LNCAP (cell line): ENCODE data around the gene ST6GALNAC5.
A peak's percentile ranks its signal among the peaks of the same experiment; 100 is the strongest.

Experiments
- TF ChIP-seq, protein P1 (sequence below): fragments of 450-650 bp; IDR thresholded peaks from 2 replicates; pipeline ENCODE4 v1.5.1; 2017; ENCODE audit warnings: mild to moderate bottlenecking

ST6GALNAC5 gene

DNA sequence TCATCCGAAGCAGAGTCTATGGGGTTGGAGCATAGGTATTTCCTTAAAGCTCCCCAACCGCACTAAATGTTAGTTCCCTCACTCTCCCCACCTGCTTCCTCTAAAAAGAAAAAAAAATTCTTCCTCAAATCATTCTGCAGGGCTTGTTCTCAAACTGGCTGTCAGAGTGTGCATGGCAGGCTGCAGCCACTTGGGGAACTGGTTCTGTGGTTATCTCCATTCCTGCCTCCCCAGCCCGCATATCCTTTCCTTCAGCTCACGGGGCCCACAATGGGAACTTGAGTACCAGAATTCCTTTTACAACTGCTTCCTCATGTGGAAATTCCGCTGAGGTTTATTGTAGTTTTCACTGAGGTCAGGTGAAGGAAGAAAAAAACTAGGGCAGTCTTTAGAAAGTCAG is 192.7 kb downstream of the ST6GALNAC5 start:
- TF ChIP-seq, protein P1, sequence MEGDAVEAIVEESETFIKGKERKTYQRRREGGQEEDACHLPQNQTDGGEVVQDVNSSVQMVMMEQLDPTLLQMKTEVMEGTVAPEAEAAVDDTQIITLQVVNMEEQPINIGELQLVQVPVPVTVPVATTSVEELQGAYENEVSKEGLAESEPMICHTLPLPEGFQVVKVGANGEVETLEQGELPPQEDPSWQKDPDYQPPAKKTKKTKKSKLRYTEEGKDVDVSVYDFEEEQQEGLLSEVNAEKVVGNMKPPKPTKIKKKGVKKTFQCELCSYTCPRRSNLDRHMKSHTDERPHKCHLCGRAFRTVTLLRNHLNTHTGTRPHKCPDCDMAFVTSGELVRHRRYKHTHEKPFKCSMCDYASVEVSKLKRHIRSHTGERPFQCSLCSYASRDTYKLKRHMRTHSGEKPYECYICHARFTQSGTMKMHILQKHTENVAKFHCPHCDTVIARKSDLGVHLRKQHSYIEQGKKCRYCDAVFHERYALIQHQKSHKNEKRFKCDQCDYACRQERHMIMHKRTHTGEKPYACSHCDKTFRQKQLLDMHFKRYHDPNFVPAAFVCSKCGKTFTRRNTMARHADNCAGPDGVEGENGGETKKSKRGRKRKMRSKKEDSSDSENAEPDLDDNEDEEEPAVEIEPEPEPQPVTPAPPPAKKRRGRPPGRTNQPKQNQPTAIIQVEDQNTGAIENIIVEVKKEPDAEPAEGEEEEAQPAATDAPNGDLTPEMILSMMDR: peak; percentile 8; the same call in 1 of the 2 replicates

DNA sequence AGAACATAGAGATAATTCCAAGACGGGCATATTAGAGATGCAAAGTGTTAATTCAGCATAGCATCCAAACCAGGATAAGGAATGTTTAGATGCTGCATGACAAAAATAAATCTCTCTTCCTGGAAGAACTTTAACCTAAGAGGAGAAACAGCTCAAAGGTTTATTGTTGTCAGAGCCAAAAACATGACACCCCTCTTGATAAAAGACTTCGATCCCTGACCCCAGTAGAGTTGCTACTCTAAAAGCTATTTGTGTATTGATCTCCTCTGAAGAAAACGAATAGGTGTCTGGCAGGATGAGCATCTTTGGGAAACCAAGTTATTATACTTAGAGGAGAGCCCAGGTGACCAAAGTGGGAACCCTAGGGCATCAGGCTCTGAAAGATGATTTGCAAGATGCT is 193.9 kb downstream of the ST6GALNAC5 start:
- TF ChIP-seq, protein P1: no peak

DNA sequence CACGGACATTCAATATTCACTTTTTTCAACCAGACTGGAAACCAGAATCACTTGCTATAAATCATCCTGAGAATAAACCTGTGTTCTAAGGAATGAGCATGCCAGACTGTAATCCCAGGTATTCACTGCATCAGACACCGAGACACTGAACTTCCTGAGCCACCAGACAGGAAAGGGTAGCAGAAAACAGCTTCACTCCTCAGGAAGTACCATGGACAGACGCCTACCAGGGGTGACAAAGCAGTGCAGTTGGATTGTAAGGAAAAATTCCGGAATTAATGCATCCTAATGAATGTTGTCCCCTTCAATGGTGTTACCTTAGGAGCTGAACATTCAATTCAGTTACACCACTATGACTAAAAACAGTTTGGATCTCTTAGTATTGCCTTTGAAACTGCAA is 195.8 kb downstream of the ST6GALNAC5 start:
- TF ChIP-seq, protein P1: no peak

DNA sequence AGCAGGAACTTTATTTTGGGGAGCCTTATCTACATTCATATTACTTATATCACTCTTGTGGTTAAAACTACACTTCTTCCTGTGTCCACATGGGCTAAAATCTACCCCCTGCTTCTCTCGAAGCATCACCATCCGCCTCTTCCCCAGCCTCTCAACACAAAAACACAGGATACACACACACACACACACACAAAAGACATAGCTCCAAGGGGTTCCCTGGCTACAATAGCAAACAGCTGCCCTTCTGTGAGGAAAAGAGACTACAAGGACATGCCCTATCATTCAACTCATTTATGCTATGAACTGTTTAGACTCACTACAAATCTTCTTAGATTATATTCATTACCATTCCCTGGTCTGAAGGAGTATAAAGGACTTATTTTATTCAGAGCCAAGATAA is 197.0 kb downstream of the ST6GALNAC5 start:
- TF ChIP-seq, protein P1: no peak

DNA sequence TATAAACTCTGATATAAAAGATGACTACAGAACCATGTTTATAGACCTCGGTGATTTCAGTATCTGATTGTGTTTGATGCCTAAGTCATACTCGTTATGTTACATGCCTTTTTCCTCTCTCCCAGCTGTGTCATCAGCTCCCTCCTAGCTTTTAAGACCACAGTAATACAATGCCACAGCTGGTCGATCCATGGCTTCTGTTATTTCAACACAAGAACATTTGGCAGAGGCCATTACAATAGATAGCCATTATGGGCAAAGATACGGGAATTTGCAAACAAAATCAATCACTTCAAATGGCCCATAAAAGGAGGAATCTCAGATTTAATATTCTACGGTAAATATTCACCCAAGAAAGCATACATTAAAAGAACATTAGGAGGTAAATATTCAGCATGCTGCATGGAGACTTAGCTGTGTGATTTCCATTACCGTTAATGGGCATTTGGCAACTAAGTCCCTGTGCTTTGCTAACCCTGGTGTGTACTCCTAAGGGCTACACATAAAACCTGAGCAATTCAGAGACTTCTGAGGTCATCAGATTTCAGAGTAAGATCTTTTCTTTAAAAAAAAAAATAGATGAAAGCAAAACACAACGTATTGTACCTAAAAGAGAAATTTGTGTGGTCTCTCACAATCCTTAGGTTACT is 198.5 kb downstream of the ST6GALNAC5 start:
- TF ChIP-seq, protein P1: no peak

DNA sequence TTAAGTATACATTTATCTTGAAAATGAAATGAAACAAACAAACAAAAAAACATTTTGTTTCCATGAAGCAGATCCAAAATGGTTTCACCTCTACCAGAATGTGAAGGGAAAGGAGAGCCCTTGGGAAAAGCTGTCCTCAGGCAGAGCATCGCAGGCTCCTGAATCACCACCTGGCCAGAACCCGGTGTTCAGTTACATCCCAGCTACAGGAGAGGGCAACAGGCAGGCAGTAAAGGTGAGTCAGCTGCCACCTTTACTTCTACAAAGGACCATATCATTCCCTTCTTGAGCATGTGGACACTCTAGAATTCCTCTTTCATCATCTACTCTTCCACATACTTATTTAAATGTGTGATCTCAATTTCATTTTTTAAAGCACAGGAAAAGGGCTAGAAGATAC is 200.7 kb downstream of the ST6GALNAC5 start:
- TF ChIP-seq, protein P1: no peak

DNA sequence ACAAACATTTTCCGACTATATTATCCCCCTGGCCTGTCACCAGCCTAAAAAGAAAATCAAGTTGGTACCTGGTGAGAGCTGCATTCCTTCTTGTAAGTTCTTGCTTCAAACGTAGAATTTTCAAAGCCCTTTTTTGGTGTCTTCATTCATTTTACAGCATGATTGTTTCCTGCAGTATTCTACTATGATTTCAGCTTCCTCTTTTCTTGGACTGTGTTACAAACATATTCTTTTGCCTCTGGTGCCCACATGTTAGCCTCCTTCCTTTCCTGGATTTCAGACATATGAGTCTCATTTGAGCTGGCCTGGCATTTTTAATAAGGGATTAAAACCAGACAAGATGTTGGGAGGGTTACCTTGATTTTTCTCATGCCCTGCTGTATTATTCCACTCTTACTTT is 209.5 kb downstream of the ST6GALNAC5 start:
- TF ChIP-seq, protein P1: no peak

DNA sequence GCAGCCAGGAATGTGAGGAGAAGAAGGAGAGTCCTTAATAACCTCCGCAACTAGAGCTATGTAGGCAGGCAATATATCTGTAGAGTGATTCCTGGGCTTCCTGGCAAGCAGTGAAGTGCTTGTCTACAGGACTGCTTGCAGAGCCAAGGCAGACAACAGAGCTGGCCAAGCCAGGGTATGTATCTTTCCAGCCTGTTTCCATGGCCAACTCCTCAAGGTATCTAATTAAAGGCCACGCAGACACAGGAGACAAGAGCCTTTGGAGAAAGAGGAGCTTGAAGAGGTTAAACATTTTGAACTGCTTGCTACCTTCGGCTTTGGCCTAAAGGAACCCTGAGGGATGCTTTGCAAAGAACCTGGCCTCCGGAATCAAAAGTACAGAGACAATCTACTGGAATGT is 214.6 kb downstream of the ST6GALNAC5 start:
- TF ChIP-seq, protein P1: no peak
